ENCODE measurements around the gene FAM83C. TPM values are rescaled to one million over a fixed set of nuclear protein-coding genes. Genes with fewer than 3 reads are reported as not detected.

Gene FAM83C
- total and polyA plus RNA-seq, 10 of the 15 experiments (the other 5 are each of a cell fraction or from before 2014, with no cell fraction given), result not detected

DNA sequence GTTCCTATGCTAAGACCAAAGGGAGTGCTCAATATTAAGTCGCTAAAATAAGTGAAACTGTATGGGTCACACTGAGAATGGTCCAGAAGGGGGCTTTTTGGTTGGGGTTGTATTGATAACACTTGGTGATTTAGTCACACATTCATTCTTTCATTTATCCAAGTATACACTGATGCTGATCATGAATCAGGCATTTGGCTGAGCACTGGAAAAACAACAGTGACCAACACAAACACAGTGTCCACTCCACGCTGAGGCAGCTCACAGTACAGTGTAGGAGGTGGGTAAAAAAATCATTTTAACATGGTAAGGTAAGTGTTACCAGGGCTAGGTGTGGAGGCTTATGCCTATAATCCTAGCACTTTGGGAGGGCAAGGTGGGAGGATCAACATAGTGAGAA is 9.2 kb upstream of the FAM83C start (continued):
- TF ChIP-seq SIN3A (IDR thresholded peaks at IDR 0.05; ENCODE audit: low read depth, low read length), result no peak
- no peak for TF ChIP-seq POLR2AphosphoS2 (IDR thresholded peaks at IDR 0.05; ENCODE audit: low read depth, low read length)
- TF ChIP-seq HDGF (IDR thresholded peaks at IDR 0.05), result no peak
- TF ChIP-seq BCL3 (IDR thresholded peaks at IDR 0.05; ENCODE audit: borderline replicate concordance, insufficient read depth, low read depth, low read length, poor library complexity, severe bottlenecking), result no peak
- TF ChIP-seq, protein P1, sequence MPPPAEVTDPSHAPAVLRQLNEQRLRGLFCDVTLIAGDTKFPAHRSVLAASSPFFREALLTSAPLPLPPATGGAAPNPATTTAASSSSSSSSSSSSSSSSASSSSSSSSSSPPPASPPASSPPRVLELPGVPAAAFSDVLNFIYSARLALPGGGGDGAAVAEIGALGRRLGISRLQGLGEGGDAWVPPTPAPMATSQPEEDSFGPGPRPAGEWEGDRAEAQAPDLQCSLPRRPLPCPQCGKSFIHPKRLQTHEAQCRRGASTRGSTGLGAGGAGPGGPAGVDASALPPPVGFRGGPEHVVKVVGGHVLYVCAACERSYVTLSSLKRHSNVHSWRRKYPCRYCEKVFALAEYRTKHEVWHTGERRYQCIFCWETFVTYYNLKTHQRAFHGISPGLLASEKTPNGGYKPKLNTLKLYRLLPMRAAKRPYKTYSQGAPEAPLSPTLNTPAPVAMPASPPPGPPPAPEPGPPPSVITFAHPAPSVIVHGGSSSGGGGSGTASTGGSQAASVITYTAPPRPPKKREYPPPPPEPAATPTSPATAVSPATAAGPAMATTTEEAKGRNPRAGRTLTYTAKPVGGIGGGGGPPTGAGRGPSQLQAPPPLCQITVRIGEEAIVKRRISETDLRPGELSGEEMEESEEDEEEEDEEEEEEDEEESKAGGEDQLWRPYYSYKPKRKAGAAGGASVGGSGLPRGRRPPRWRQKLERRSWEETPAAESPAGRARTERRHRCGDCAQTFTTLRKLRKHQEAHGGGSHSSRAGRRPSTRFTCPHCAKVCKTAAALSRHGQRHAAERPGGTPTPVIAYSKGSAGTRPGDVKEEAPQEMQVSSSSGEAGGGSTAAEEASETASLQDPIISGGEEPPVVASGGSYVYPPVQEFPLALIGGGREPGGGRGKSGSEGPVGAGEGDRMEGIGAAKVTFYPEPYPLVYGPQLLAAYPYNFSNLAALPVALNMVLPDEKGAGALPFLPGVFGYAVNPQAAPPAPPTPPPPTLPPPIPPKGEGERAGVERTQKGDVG (CRISPR knock-in tag; IDR thresholded peaks at IDR 0.05), result no peak
- no peak for TF ChIP-seq JUND (IDR thresholded peaks at IDR 0.05; ENCODE audit: low read depth, low read length)
- no peak for TF ChIP-seq PAX8 (IDR thresholded peaks at IDR 0.05)
